Breast epithelium (tissue), 4 donors: Measurements from ENCODE around the gene STXBP6. TPM values are rescaled to one million over a fixed set of nuclear protein-coding genes. Genes with fewer than 3 reads are reported as not detected.

ENCODE experiments used
- DNase-seq, 2 donors: peaks; one replicate each; pipeline ENCODE4 v3.0.0-alpha.2; 2019; ENCODE audit warnings: low spot score in 2 of 2
- H3K27ac ChIP-seq, 2 donors: fragments of 200-600 bp; sonication (generic) in 1 of 2; one replicate each; pipeline ENCODE4 v1.5.1; 2016 to 2019; ENCODE audit warnings: mild to moderate bottlenecking in 1 of 2
- H3K27me3 ChIP-seq, 2 donors: fragments of 200-600 bp; sonication (generic) in 1 of 2; one replicate each; pipeline versions ENCODE4 v1.5.1 to v1.6.0; 2017 to 2019; ENCODE audit warnings: control low read depth in 1 of 2, mild to moderate bottlenecking in 1 of 2
- H3K36me3 ChIP-seq: fragments of 200-600 bp; one replicate; pipeline ENCODE4 v1.5.1; 2019
- H3K4me1 ChIP-seq, 2 donors: fragments of 200-600 bp; sonication (generic); one replicate each; pipeline ENCODE4 v1.5.1; 2016 to 2019; ENCODE audit warnings: control low read depth in 1 of 2
- H3K4me3 ChIP-seq, 3 donors: fragments of 200-600 bp; sonication (generic); 1 replicate in 2 of 3; 2 replicates in 1 of 3; pipeline ENCODE4 v1.5.1; 2016 to 2019; ENCODE audit warnings: mild to moderate bottlenecking in 3 of 3, moderate library complexity in 2 of 3
- H3K9me3 ChIP-seq, 2 donors: fragments of 200-600 bp; sonication (generic) in 1 of 2; one replicate each; pipeline ENCODE4 v1.5.1; 2016 to 2019; ENCODE audit warnings: control low read depth in 1 of 2
- CTCF ChIP-seq, 3 donors: fragments of 450-650 bp; IDR thresholded peaks; one replicate each; pipeline ENCODE4 v1.5.1; 2016 to 2017; ENCODE audit warnings: antibody characterized with exemption in 3 of 3, mild to moderate bottlenecking in 3 of 3, moderate library complexity in 3 of 3
- POLR2A ChIP-seq: fragments of 450-650 bp; IDR thresholded peaks from one replicate; pipeline ENCODE4 v1.6.1; 2016; ENCODE audit warnings: antibody characterized with exemption, mild to moderate bottlenecking, moderate library complexity
- POLR2AphosphoS5 ChIP-seq, 3 donors: sonication (generic); formaldehyde crosslinking; IDR thresholded peaks; one replicate each; pipeline ENCODE4 v1.6.1; 2017; ENCODE audit warnings: antibody characterized with exemption in 3 of 3
- intact Hi-C: fragments of 100-400 bp; cut with DNase I; formaldehyde crosslinking; loops from one replicate; pipeline ENCODE4 v1.15.1; 2023; ENCODE audit warnings: low total_unique reads
- total RNA-seq, 3 donors: library from RNA; depleted of rRNA; stranded (reverse); fragments of >200 nt; gene quantifications; one replicate each; pipeline ENCODE4 v1.1.0, GENCODE V29; 2016

Gene STXBP6
- total RNA-seq, 3 donors from 2014 or later, result 2.6 to 8.3 (median 5.3) TPM

- no peak for DNase-seq
- H3K27me3 ChIP-seq, result no peaks in the 10 kb centered on the region
- H3K4me3 ChIP-seq, result no peak overlapping the region
- no peaks in the 10 kb centered on the region for H3K9me3 ChIP-seq
- no peaks in the 10 kb centered on the region for H3K4me1 ChIP-seq
- TF ChIP-seq CTCF (IDR thresholded peaks at IDR 0.05) (no peak), POLR2AphosphoS5 (IDR thresholded peaks at IDR 0.05) (no peak), POLR2A (no peak)
- intact Hi-C loops, result loop anchor here (10.0 kb wide), 1 partner anchor 235 kb away; no protein-coding TSS in a partner anchor
- no peak overlapping the region for H3K27ac ChIP-seq
- H3K36me3 ChIP-seq, result no peaks in the 10 kb centered on the region
Observed at GRCh38 chr14:25039933-25040332, 10.0 kb downstream of the STXBP6 start.

- H3K4me1 ChIP-seq, result no peaks in the 10 kb centered on the region
- no peaks in the 10 kb centered on the region for H3K36me3 ChIP-seq
- no peak overlapping the region for H3K27ac ChIP-seq
- intact Hi-C loops, result no loop called here
- no peak overlapping the region for H3K4me3 ChIP-seq
- TF ChIP-seq CTCF (IDR thresholded peaks at IDR 0.05) (no peak), POLR2AphosphoS5 (IDR thresholded peaks at IDR 0.05) (no peak), POLR2A (no peak)
- H3K9me3 ChIP-seq, result no peaks in the 10 kb centered on the region
- no peaks in the 10 kb centered on the region for H3K27me3 ChIP-seq
- DNase-seq, result no peak
Observed at GRCh38 chr14:25038044-25038668, 11.8 kb downstream of the STXBP6 start.

GRCh38 chr14:25037032-25037431 is 12.9 kb downstream of the STXBP6 start:
- intact Hi-C loops, result no loop called here
- no peaks in the 10 kb centered on the region for H3K27me3 ChIP-seq

GRCh38 chr14:25034803-25035681 is 14.9 kb downstream of the STXBP6 start:
- DNase-seq, result no peak
- H3K4me3 ChIP-seq, result no peak overlapping the region
- no peaks in the 10 kb centered on the region for H3K36me3 ChIP-seq
- intact Hi-C loops, result no loop called here
- TF ChIP-seq POLR2AphosphoS5 (IDR thresholded peaks at IDR 0.05) (no peak), POLR2A (no peak), CTCF (IDR thresholded peaks at IDR 0.05) (no peak)
- no peaks in the 10 kb centered on the region for H3K27me3 ChIP-seq
- no peak overlapping the region for H3K27ac ChIP-seq
- no peaks in the 10 kb centered on the region for H3K9me3 ChIP-seq
- H3K4me1 ChIP-seq, result no peaks in the 10 kb centered on the region

More at GRCh38 chr14:25037032-25037431, 12.9 kb downstream of the STXBP6 start:
- Histone ChIP-seq H3K4me3 (no peak overlapping the region), H3K36me3 (no peaks in the 10 kb centered on the region), H3K4me1 (no peaks in the 10 kb centered on the region), H3K9me3 (no peaks in the 10 kb centered on the region), H3K27ac (no peak overlapping the region)
- TF ChIP-seq CTCF (IDR thresholded peaks at IDR 0.05), result no peak
- no peak for TF ChIP-seq POLR2AphosphoS5 (IDR thresholded peaks at IDR 0.05)
- no peak for TF ChIP-seq POLR2A
- DNase-seq, result no peak

- Histone ChIP-seq H3K27ac (no peak overlapping the region), H3K36me3 (no peaks in the 10 kb centered on the region), H3K4me1 (no peaks in the 10 kb centered on the region), H3K4me3 (no peak overlapping the region), H3K27me3 (no peaks in the 10 kb centered on the region), H3K9me3 (no peaks in the 10 kb centered on the region)
- no peak for TF ChIP-seq CTCF (IDR thresholded peaks at IDR 0.05)
- no peak for TF ChIP-seq POLR2A
- TF ChIP-seq POLR2AphosphoS5 (IDR thresholded peaks at IDR 0.05), result no peak
- intact Hi-C loops, result no loop called here
- no peak for DNase-seq
Observed at GRCh38 chr14:25033358-25033757, 16.6 kb downstream of the STXBP6 start.
